Neural progenitor cell (in vitro differentiated cells): ENCODE data around the gene ZNF616.

Experiments
- CTCF ChIP-seq: fragments of 200-600 bp; sonication (generic); IDR thresholded peaks from 2 replicates; pipeline ENCODE4 v1.5.1; 2017; ENCODE audit warnings: antibody characterized with exemption, mild to moderate bottlenecking
- EZH2phosphoT487 ChIP-seq: fragments of 200-600 bp; sonication (generic); IDR thresholded peaks from 2 replicates; pipeline ENCODE4 v1.6.1; 2017; ENCODE audit warnings: antibody characterized with exemption

GRCh38 chr19:52069653-52070052 lies 70.1 kb downstream of the ZNF616 start:
- TF ChIP-seq CTCF (no peak), EZH2phosphoT487 (no peak)
